ENCODE results near the gene RAD51B. TPM values are rescaled to one million over a fixed set of nuclear protein-coding genes. Genes with fewer than 3 reads are reported as not detected.
A peak's percentile ranks its signal among the peaks of the same experiment; 100 is the strongest.

The RAD51B gene
- total and polyA plus RNA-seq, 2 of the 13 experiments (the other 11 are each of a cell fraction or from before 2014, with no cell fraction given): 7.0 to 9.5 TPM

DNA sequence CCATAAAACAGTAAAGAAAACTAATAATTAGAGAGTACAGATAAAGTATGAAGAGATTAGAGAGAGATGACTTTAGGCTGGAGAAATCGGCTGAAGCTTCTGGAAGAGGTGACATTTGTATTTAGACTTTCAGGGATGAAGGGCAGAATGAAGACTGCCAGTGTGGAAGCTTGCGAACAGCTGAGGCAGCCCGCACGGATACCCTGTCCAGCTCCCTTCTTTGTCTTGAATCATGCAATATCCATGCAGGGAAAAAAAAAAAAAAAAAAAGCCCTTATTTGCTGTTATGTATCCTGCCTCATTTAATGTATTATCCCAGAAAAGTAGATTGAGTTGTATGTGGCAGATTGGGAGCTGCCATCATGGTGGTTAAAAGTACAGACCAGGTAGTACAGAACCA is 641.5 kb downstream of the RAD51B start (continued):
- TF ChIP-seq IKZF4 (CRISPR knock-in tag; IDR thresholded peaks at IDR 0.05; ENCODE audit: borderline replicate concordance, low read depth, not compliant biosample characterization): no peak

DNA sequence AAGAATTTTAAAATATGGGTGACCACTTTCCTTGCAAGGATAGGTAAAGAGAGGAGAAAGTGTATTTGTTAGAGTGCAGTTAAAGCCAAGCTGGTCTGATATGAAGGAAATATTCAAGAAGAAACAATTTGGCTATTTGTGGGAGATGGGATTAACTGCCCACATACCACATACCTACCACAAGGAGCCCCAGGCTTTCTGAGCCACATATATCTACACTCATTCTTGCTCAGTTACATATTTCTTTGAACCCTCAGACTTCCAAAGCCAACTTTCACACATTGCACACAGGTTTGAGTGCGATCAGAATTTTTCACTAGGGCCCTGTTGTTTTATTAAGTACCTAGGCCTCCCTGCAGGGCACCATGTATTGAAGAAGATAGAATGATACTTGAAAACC is 643.1 kb downstream of the RAD51B start:
- intact Hi-C loops (cut with micrococcal nuclease; ENCODE audit: unreplicated experiment): loop anchor here (5.0 to 10.0 kb wide), 5 partner anchors 60 to 352 kb away; no protein-coding TSS in a partner anchor
- Histone ChIP-seq H3K4me2 (ENCODE audit: low read depth, low read length) (no peak overlapping the region), H3K27ac (ENCODE audit: extremely low read length, insufficient read depth, low read length) (no peak overlapping the region)

DNA sequence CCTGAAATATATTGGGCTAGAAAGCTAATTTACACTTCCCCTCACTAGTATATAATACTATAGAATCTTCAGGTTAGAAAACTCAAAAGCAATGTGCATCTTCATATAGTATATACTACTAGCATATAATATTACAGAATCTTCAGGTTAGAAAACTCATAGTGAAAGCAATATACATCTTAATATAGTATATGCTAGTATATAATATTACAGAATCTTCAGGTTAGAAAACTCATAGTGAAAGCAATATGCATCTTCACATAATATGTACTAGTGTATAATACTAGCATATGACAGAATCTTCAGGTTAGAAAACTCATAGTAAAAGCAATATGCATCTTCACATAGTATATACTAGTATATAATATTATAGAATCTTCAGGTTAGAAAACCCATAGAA is 643.7 kb downstream of the RAD51B start:
- peaks cover 42% of the 10 kb centered on the region for H3K4me1 ChIP-seq (ENCODE audit: insufficient read depth, low read length)
- in situ Hi-C loops (cut with HindIII; ENCODE audit: extremely low pct_ligation_motif_present, low pct_unique_long_range_greater_than_20kb) (no loop called here), intact Hi-C loops (cut with micrococcal nuclease; ENCODE audit: unreplicated experiment) (loop anchor here (5.0 to 10.0 kb wide), 5 partner anchors 59 to 352 kb away; no protein-coding TSS in a partner anchor)
- no peak overlapping the region for H3K4me3 ChIP-seq (replicated peaks in 1 of 3; ENCODE audit: insufficient read depth in 1 of 3, low read depth in 2 of 3, low read length in 3 of 3)
- no peak overlapping the region for H3K9ac ChIP-seq (ENCODE audit: insufficient read depth, low read depth, low read length)
- ATAC-seq (no peak), DNase-seq (ENCODE audit: low spot score) (no peak), FAIRE-seq (no peak)
- H3K79me2 ChIP-seq (ENCODE audit: insufficient read depth, low read length): no peaks in the 10 kb centered on the region
- TF ChIP-seq BRD4 (CRISPR knock-in tag; IDR thresholded peaks at IDR 0.05) (no peak), TBL1XR1 (IDR thresholded peaks at IDR 0.05; ENCODE audit: borderline replicate concordance, low read length, partially characterized antibody) (no peak), SALL2 (CRISPR knock-in tag; IDR thresholded peaks at IDR 0.05) (no peak), DNMT1 (CRISPR knock-in tag; IDR thresholded peaks at IDR 0.05) (no peak)
- TF ChIP-seq, protein P1, sequence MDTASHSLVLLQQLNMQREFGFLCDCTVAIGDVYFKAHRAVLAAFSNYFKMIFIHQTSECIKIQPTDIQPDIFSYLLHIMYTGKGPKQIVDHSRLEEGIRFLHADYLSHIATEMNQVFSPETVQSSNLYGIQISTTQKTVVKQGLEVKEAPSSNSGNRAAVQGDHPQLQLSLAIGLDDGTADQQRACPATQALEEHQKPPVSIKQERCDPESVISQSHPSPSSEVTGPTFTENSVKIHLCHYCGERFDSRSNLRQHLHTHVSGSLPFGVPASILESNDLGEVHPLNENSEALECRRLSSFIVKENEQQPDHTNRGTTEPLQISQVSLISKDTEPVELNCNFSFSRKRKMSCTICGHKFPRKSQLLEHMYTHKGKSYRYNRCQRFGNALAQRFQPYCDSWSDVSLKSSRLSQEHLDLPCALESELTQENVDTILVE (CRISPR knock-in tag; IDR thresholded peaks at IDR 0.05): no peak
- TF ChIP-seq, protein P2, sequence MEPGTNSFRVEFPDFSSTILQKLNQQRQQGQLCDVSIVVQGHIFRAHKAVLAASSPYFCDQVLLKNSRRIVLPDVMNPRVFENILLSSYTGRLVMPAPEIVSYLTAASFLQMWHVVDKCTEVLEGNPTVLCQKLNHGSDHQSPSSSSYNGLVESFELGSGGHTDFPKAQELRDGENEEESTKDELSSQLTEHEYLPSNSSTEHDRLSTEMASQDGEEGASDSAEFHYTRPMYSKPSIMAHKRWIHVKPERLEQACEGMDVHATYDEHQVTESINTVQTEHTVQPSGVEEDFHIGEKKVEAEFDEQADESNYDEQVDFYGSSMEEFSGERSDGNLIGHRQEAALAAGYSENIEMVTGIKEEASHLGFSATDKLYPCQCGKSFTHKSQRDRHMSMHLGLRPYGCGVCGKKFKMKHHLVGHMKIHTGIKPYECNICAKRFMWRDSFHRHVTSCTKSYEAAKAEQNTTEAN (CRISPR knock-in tag; conservative IDR thresholded peaks at IDR 0.05): no peak
- H3K27ac ChIP-seq (ENCODE audit: extremely low read length, insufficient read depth, low read length): no peak overlapping the region
- ChIA-PET CTCF (ENCODE audit: low intra/inter-chr PET ratio, low total read pairs) (no interaction called here), POLR2A (no interaction called here)
- no peak overlapping the region for H3K4me2 ChIP-seq (ENCODE audit: low read depth, low read length)
- no peaks in the 10 kb centered on the region for H3K36me3 ChIP-seq (replicated peaks in 1 of 2; ENCODE audit: control insufficient read depth in 1 of 2, insufficient read depth in 2 of 2, low read length in 2 of 2)
- H2AFZ ChIP-seq (ENCODE audit: low read length): no peak overlapping the region
- no TSS peak for BruUV-seq (replicated peaks)
- no peaks in the 10 kb centered on the region for H3K9me3 ChIP-seq (ENCODE audit: low read length)
- no peaks in the 10 kb centered on the region for H3K27me3 ChIP-seq (ENCODE audit: control insufficient read depth in 1 of 2, insufficient read depth in 2 of 2, low read length in 2 of 2)
- H4K20me1 ChIP-seq (ENCODE audit: insufficient read depth, low read length): no peaks in the 10 kb centered on the region

More for the DNA sequence above, 643.1 kb downstream of the RAD51B start:
- POLR2A ChIA-PET: no interaction called here
- no peaks in the 10 kb centered on the region for H4K20me1 ChIP-seq (ENCODE audit: insufficient read depth, low read length)
- peak; percentile 76 for TF ChIP-seq TEAD3 (CRISPR knock-in tag; optimal IDR thresholded peaks at IDR 0.05; ENCODE audit: borderline replicate concordance)
- TF ChIP-seq, protein P3, sequence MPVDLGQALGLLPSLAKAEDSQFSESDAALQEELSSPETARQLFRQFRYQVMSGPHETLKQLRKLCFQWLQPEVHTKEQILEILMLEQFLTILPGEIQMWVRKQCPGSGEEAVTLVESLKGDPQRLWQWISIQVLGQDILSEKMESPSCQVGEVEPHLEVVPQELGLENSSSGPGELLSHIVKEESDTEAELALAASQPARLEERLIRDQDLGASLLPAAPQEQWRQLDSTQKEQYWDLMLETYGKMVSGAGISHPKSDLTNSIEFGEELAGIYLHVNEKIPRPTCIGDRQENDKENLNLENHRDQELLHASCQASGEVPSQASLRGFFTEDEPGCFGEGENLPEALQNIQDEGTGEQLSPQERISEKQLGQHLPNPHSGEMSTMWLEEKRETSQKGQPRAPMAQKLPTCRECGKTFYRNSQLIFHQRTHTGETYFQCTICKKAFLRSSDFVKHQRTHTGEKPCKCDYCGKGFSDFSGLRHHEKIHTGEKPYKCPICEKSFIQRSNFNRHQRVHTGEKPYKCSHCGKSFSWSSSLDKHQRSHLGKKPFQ (CRISPR knock-in tag; IDR thresholded peaks at IDR 0.05; ENCODE audit: insufficient replicate concordance): no peak
- no peaks in the 10 kb centered on the region for H3K9me3 ChIP-seq (ENCODE audit: low read length)
- peaks cover 44% of the 10 kb centered on the region for H3K4me1 ChIP-seq (ENCODE audit: insufficient read depth, low read length)
- H2AFZ ChIP-seq (ENCODE audit: low read length): no peak overlapping the region
- no peaks in the 10 kb centered on the region for H3K79me2 ChIP-seq (ENCODE audit: insufficient read depth, low read length)
- BruUV-seq (replicated peaks): no TSS peak
- H3K4me3 ChIP-seq (replicated peaks in 1 of 3; ENCODE audit: insufficient read depth in 1 of 3, low read depth in 2 of 3, low read length in 3 of 3): no peak overlapping the region
- no peaks in the 10 kb centered on the region for H3K27me3 ChIP-seq (ENCODE audit: control insufficient read depth in 1 of 2, insufficient read depth in 2 of 2, low read length in 2 of 2)
- in situ Hi-C loops (cut with HindIII; ENCODE audit: extremely low pct_ligation_motif_present, low pct_unique_long_range_greater_than_20kb): no loop called here
- ATAC-seq (no peak), FAIRE-seq (no peak), DNase-seq (ENCODE audit: low spot score) (no peak)
- WGBS (ENCODE audit: low lambda C conversion rate): 93% methylated on average over 1 of the region's 1 CpG
- CTCF ChIA-PET (ENCODE audit: low intra/inter-chr PET ratio, low total read pairs): no interaction called here
- H3K36me3 ChIP-seq (replicated peaks in 1 of 2; ENCODE audit: control insufficient read depth in 1 of 2, insufficient read depth in 2 of 2, low read length in 2 of 2): no peaks in the 10 kb centered on the region
- H3K9ac ChIP-seq (ENCODE audit: insufficient read depth, low read depth, low read length): no peak overlapping the region

Measured in HepG2 (cell line).